IMR-90 (cell line): ENCODE results near the gene OSCP1. TPM values are rescaled to one million over a fixed set of nuclear protein-coding genes. Genes with fewer than 3 reads are reported as not detected.

ENCODE experiments used
- ATAC-seq: fragments of 200-7000 bp; cut with Tn5 transposase; 2 replicates; pipeline ENCODE4 v1.9.1; 2020; ENCODE audit warnings: low read depth, mild to moderate bottlenecking, moderate library complexity
- BruUV-seq: library from RNA; stranded (reverse); fragments of 400-500 nt; replicated peaks from 2 replicates; lab custom pipeline; 2021; lab: Mats Ljungman, UMichigan
- CTCF ChIA-PET: fragments of 300-600 bp; formaldehyde crosslinking; extraction: SDS; loops from one replicate; lab custom pipeline; 2021; ENCODE audit warnings: antibody characterized with exemption; lab: Yijun Ruan, JAX
- POLR2A ChIA-PET: fragments of 300-600 bp; sonication (Branson Sonifier 250); formaldehyde crosslinking; loops from one replicate; lab custom pipeline; 2022; ENCODE audit warnings: antibody characterized with exemption; ENCODE audit not compliant: unreplicated experiment; lab: Charles Lee
- DNase-seq: peaks from one replicate; pipeline ENCODE4 v3.0.0; 2013
- H2AFZ ChIP-seq: replicated peaks from 2 replicates; pipeline ENCODE3; 2013; ENCODE audit warnings: low read length, mild to moderate bottlenecking; ENCODE audit not compliant: poor library complexity
- H2AK5ac ChIP-seq: 2 replicates; pipeline ENCODE4 v1.6.1; 2013; ENCODE audit warnings: low read depth, low read length, inconsistent platforms
- H2AK9ac ChIP-seq: replicated peaks from 2 replicates; pipeline ENCODE3; 2013; ENCODE audit warnings: mild to moderate bottlenecking, low read depth, low read length, moderate library complexity; ENCODE audit not compliant: poor library complexity
- H2BK120ac ChIP-seq: 2 replicates; pipeline ENCODE4 v1.6.1; 2013; ENCODE audit warnings: low read depth, low read length, inconsistent platforms
- H2BK15ac ChIP-seq: 3 replicates; pipeline ENCODE4 v1.6.1; 2013; ENCODE audit warnings: low read depth, low read length, inconsistent platforms
- H2BK20ac ChIP-seq: 2 replicates; pipeline ENCODE4 v1.6.1; 2013; ENCODE audit warnings: low read depth, mild to moderate bottlenecking, inconsistent platforms, low read length, moderate library complexity
- H2BK5ac ChIP-seq: 2 replicates; pipeline ENCODE4 v1.6.1; 2013; ENCODE audit warnings: mild to moderate bottlenecking, low read depth, low read length, inconsistent platforms; ENCODE audit not compliant: poor library complexity, severe bottlenecking
- H3K14ac ChIP-seq: replicated peaks from 2 replicates; pipeline ENCODE4 v1.6.1; 2013; ENCODE audit warnings: low read depth, low read length, inconsistent platforms
- H3K18ac ChIP-seq: 2 replicates; pipeline ENCODE4 v1.6.1; 2013; ENCODE audit warnings: low read depth, low read length, control low read depth
- H3K23ac ChIP-seq: 2 replicates; pipeline ENCODE4 v1.6.1; 2013; ENCODE audit warnings: low read depth, low read length, inconsistent platforms
- H3K27ac ChIP-seq: 2 replicates; pipeline ENCODE4 v1.5.1; 2013; ENCODE audit warnings: mild to moderate bottlenecking, control low read depth, low read length; ENCODE audit not compliant: insufficient read depth
- H3K27me3 ChIP-seq: 2 replicates; pipeline ENCODE4 v1.6.1; 2013; ENCODE audit warnings: low read length; ENCODE audit not compliant: control insufficient read depth, insufficient read depth
- H3K36me3 ChIP-seq: 2 replicates; pipeline ENCODE4 v1.6.1; 2013; ENCODE audit warnings: low read length, mixed read lengths; ENCODE audit not compliant: control insufficient read depth, insufficient read depth
- H3K4ac ChIP-seq: 2 replicates; pipeline ENCODE4 v1.6.1; 2013; ENCODE audit warnings: low read depth, low read length, inconsistent platforms
- H3K4me1 ChIP-seq: 2 replicates; pipeline ENCODE4 v1.6.1; 2013; ENCODE audit warnings: low read length, mixed read lengths; ENCODE audit not compliant: control insufficient read depth, insufficient read depth
- H3K4me2 ChIP-seq: 2 replicates; pipeline ENCODE4 v1.6.1; 2013; ENCODE audit warnings: low read depth, mild to moderate bottlenecking, control low read depth, low read length, moderate library complexity
- H3K4me3 ChIP-seq: 2 replicates; pipeline ENCODE4 v1.5.1; 2013; ENCODE audit warnings: low read depth, mild to moderate bottlenecking, control low read depth, low read length, moderate library complexity; ENCODE audit not compliant: insufficient read depth
- H3K56ac ChIP-seq: 2 replicates; pipeline ENCODE4 v1.6.1; 2013; ENCODE audit warnings: low read length, inconsistent platforms; ENCODE audit not compliant: insufficient read depth; ENCODE audit errors: extremely low read depth
- H3K79me1 ChIP-seq, 2 experiments: 2 replicates each; pipeline ENCODE4 v1.6.1; 2013; ENCODE audit warnings: low read length in 2 of 2, inconsistent platforms in 1 of 2, low read depth in 1 of 2
- H3K9ac ChIP-seq: 2 replicates; pipeline ENCODE4 v1.6.1; 2013; ENCODE audit warnings: low read depth, low read length, control low read depth
- H3K9me1 ChIP-seq: 2 replicates; pipeline ENCODE4 v1.6.1; 2013; ENCODE audit warnings: low read length, inconsistent platforms; ENCODE audit not compliant: insufficient read depth
- H3K9me3 ChIP-seq: 2 replicates; pipeline ENCODE4 v1.6.1; 2013; ENCODE audit warnings: low read length; ENCODE audit not compliant: control insufficient read depth, insufficient read depth
- H4K20me1 ChIP-seq: 2 replicates; pipeline ENCODE4 v1.6.1; 2013; ENCODE audit warnings: low read length, inconsistent platforms; ENCODE audit not compliant: insufficient read depth
- H4K5ac ChIP-seq: 2 replicates; pipeline ENCODE4 v1.6.1; 2013; ENCODE audit warnings: mild to moderate bottlenecking, low read depth, low read length, control low read depth
- H4K8ac ChIP-seq, 2 experiments: 2 replicates each; pipeline ENCODE4 v1.6.1; 2013; ENCODE audit warnings: low read depth in 2 of 2, low read length in 2 of 2, control low read depth in 1 of 2, inconsistent platforms in 1 of 2
- H4K91ac ChIP-seq: 2 replicates; pipeline ENCODE4 v1.6.1; 2013; ENCODE audit warnings: low read depth, low read length, inconsistent platforms; ENCODE audit not compliant: insufficient read depth
- CHD1 ChIP-seq: IDR thresholded peaks from 2 replicates; pipeline ENCODE4 v1.6.1; 2012; ENCODE audit warnings: low read depth, low read length, improper control_type of control experiment
- MAFK ChIP-seq: IDR thresholded peaks from 2 replicates; pipeline ENCODE4 v1.6.1; 2012; ENCODE audit warnings: low read depth, low read length, improper control_type of control experiment
- RFX5 ChIP-seq: IDR thresholded peaks from 2 replicates; pipeline ENCODE4 v1.8.0; 2012; ENCODE audit warnings: low read depth, mild to moderate bottlenecking, low read length, moderate library complexity
- WGBS, 2 experiments: methylation state at CpG; one replicate each; pipeline versions ENCODE4 v1.1.5 to v1.1.7; 2013; ENCODE audit warnings: missing lambda C conversion rate in 2 of 2; ENCODE audit not compliant: insufficient read length in 1 of 2; ENCODE audit errors: extremely low coverage in 2 of 2; 5-methylcytosine and 5-hydroxymethylcytosine counted together
- dilution Hi-C: fragments of 300-500 bp; cut with HindIII; formaldehyde crosslinking; loops from one replicate; pipeline ENCODE4 v1.14.3; 2018; ENCODE audit warnings: low sequenced_read_pairs; ENCODE audit not compliant: unreplicated experiment
- in situ Hi-C: fragments of 300-500 bp; cut with MboI; formaldehyde crosslinking; loops from 3 replicates; pipeline ENCODE4 v1.14.3; 2019; ENCODE audit warnings: low sequenced_read_pairs, inconsistent platforms, mixed read lengths
- intact Hi-C: fragments of 100-400 bp; cut with micrococcal nuclease; formaldehyde crosslinking; loops from 2 replicates; pipeline ENCODE4 v1.10.0; 2022
- polyA plus RNA-seq, 3 experiments: library from polyadenylated mRNA; depleted of rRNA; stranded (reverse); fragments of >200 nt; gene quantifications; 2 replicates each; pipeline ENCODE4 v1.2.3, GENCODE V29; 2012; ENCODE audit warnings: low replicate concordance in 1 of 3
- total RNA-seq: library from RNA; depleted of rRNA; stranded (reverse); fragments of >200 nt; gene quantifications from 2 replicates; pipeline ENCODE4 v1.2.3, GENCODE V29; 2012

OSCP1 gene
- total and polyA plus RNA-seq, 2 of the 4 experiments (the other 2 are of a cell fraction) = 7.8 to 11.8 TPM

DNA sequence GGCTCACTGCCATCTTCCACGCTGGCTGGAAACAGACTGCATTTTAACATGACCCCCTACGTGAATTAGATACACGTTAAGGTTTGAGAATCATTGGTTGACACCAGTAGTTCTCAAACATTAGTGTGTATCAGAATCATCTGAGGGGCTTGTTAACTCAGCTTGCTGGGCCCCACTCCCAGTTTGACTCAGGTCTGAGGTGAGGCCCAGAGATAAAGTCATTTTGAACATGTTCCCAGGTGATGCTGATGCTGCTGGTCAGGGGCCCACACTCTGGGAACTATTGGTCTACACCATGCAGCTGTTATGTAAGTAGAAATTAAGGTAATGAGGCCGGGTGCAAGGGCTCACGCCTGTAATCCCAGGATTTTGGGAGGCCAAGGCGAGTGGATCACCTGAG lies 53.9 kb downstream of the OSCP1 start:
- Histone ChIP-seq H3K9me1 (peaks cover 9% of the 10 kb centered on the region), H2BK15ac (0 out of 3 replicates have a peak overlapping the region, but pooled peaks have one; percentile 31), H3K4me3 (no peak overlapping the region), H3K9ac (0 out of 2 replicates have a peak overlapping the region, but pooled peaks have one; percentile 19), H3K4me2 (no peak overlapping the region), H2AK5ac (peak overlapping the region; percentile 24), H3K36me3 (peaks cover 18% of the 10 kb centered on the region), H3K56ac (no peak overlapping the region), H2BK120ac (no peak overlapping the region), H4K5ac (no peak overlapping the region), H4K91ac (no peak overlapping the region), H3K14ac (no peak overlapping the region), H3K18ac (no peak overlapping the region), H4K8ac (peak overlapping the region in 1 of 2 experiments; percentile 61; a peak in 2 of 4 replicates), H3K79me1 (peaks cover 16 to 45% of the 10 kb centered on the region in 2 experiments), H3K4me1 (no peaks in the 10 kb centered on the region), H2AFZ (no peak overlapping the region), H2BK20ac (no peak overlapping the region), H3K27ac (no peak overlapping the region), H3K27me3 (no peaks in the 10 kb centered on the region), H2BK5ac (no peak overlapping the region), H3K23ac (peak overlapping the region; percentile 59; the same call in 1 of the 2 replicates), H2AK9ac (no peak overlapping the region), H3K9me3 (no peaks in the 10 kb centered on the region), H4K20me1 (no peaks in the 10 kb centered on the region), H3K4ac (peak overlapping the region; percentile 27; the same call in 1 of the 2 replicates)
- CTCF ChIA-PET = no interaction called here
- DNase-seq = no peak
- WGBS, 2 experiments = no CpG with 5 or more reads among the region's 6 CpGs
- TSS peak; percentile 52 for BruUV-seq
- POLR2A ChIA-PET = no interaction called here
- in situ Hi-C loops = no loop called here
- TF ChIP-seq RFX5 = no peak
- no peak for TF ChIP-seq CHD1
- no peak for TF ChIP-seq MAFK
- intact Hi-C loops = no loop called here
- ATAC-seq = no peak
- dilution Hi-C loops = no loop called here
